Measurements from ENCODE around the gene SUPT20H.

GRCh38 chr13:37072024-37072423, 12.5 kb upstream of the SUPT20H start:
- TF ChIP-seq CTCF (IDR thresholded peaks at IDR 0.05) (no peak), POLR2A (IDR thresholded peaks at IDR 0.05) (no peak), POLR2AphosphoS5 (IDR thresholded peaks at IDR 0.05) (no peak)
